GM18508 (cell line): ENCODE results near the gene SCAF1.

Experiments used
- ATAC-seq: cut with Tn5 transposase; IDR thresholded peaks from one replicate; pipeline ENCODE4 v1.9.1; 2021; ENCODE audit warnings: moderate number of reproducible peaks; ENCODE audit not compliant: insufficient read depth, unreplicated experiment

Gene SCAF1

DNA sequence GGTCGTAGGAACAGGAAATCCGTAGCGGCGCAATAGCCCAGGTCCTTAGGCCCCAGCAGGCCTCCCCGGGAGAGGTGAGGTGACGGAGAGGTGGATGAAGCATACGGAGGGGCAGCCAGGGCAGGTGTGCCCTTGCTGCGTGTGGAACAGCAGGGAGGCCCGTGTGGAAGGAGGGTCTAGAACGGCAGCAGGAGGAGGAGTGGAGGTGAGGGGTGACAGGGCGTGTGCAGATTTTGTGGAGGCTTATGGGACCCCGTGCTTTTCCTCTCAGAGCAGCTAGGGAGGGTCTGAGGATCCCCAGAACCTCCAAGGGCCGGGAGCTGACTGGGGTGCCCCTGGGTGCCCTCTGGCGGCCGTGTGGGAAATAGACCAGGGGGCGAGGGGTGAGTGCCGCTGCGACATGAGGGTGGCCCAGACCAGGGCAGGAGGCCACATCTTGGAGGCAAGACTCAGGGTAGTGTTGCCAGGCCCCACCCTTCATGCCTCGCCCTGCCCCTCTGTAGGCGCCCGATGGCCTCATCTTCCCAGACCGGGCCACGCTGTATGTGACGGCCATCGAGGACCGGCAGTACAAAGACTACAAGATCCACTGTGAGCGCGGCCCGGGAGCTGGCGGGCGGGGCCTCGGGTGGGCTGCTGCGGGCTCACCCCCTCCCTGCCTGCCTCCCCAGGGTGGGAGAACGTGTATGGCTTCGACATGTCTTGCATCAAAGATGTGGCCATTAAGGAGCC, 42.4 kb downstream of the SCAF1 start:
- no peak for ATAC-seq

DNA sequence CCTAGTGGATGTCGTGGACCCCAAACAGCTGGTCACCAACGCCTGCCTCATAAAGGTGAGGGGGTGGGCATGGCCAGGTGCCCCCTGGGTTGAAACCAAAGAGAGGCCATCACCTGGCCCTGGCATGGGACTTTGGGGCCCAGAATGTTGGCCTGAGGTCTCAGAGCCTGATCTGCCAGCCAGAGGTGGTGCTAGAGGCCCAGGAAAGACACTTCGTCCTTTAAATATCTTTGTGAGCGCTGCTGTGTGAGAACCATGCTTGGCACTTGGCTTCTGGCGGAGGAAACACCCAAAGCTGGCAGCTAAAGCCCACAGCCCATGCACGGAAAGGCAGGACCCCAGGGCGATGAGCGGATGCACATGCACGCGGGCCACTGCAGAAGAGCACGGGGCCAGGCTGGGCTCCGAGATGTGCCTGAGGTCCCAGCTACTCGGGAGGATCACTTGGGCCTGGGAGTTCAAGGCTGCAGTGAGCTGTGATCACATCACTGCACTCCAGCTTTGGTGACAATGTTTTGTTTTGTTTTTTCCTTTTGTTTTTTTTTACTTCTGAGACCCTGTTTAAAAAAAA, 43.1 kb downstream of the SCAF1 start:
- ATAC-seq = no peak

DNA sequence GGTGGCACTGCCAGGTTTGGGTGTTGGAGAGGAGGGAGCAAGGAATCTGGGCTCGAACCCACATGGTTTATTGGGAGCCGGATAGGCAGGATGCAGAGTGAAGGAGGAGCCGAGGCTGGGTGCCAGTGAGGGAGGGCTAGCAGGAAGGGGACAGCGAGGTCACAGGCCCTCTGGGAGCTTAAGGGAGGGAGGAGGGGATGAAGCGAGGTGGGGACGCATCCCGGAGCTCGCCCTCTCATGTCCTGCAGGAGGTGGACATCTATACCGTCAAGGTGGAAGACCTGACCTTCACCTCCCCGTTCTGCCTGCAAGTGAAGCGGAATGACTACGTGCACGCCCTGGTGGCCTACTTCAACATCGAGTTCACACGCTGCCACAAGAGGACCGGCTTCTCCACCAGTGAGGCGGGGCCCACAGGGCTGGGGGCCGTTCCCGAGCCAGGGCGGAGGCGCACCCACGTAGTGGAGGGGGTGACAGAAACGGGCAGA, 43.9 kb downstream of the SCAF1 start:
- no peak for ATAC-seq

DNA sequence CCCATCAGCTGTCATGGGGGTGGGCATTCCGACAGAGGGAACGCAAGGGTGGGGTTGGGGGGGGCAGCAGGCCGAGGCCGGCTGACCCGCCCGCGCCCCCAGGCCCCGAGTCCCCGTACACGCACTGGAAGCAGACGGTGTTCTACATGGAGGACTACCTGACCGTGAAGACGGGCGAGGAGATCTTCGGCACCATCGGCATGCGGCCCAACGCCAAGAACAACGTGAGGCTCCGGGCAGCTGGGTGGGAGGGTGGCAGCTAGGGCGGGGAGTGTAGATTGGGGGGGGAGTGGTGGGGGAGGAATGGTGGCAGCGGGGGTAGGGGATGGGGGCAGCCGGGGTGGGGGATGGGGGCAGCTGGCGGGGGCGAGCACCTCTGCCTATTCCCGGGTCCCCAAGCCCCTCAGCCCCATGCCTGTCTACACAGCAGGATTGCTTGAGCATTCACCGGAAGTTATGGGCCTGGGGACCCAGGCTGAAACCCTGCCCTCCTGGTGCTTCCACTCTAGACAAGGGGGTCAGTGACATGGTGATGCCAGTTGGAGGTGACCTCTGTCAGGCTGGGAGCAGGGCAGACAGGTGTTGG, 44.6 kb downstream of the SCAF1 start:
- no peak for ATAC-seq

DNA sequence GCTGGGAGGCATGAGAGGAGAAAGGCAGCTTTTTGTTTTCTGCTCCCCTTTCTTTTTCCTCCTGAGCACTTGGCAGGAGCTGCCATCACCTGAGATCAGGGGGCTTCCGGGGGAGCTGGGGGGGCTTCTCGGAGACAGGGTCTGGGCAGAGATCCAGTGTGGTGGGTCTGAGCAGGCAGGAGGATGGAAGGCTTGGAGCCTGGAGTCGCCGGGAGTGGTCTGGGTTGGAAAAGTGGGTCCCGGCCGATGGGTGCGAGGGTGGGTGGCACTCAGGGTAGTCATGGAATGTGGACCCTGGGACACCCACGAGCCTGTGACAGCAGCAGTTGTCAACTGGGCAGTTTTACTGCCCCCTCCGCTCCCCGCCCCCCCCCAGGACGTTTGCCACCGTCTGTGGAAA, 45.1 kb downstream of the SCAF1 start:
- ATAC-seq = no peak

DNA sequence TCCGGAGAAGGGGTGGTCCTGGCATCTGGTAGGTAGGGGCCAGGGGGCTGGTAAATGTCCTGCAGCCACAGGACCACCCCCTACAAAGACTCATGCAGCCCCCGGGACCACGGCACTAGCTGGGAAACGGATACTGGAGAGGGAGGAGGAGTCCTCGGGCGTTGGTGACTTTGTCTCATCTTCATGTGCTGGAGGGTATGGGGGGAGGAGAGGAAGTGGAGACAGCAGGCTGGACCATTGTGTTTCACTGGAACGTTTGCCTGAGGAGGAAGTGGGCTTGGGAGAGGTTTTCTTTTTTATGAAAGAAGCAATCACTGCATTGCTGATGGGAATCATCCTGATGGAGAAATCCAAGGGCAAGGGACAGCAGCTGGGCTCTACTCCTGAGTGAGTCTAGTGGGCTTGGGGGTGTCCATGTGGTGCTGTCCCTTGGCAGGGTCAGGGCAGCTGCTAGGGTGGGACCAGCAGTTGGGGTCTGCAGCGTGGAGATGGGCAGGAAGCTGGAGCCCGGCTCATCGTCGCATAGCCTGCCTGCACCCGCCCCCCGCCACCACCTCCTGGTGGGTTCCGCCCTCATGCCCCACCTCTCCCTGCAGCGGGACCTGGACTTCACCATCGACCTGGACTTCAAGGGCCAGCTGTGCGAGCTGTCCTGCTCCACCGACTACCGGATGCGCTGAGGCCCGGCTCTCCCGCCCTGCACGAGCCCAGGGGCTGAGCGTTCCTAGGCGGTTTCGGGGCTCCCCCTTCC, 45.7 kb downstream of the SCAF1 start:
- ATAC-seq = no peak

DNA sequence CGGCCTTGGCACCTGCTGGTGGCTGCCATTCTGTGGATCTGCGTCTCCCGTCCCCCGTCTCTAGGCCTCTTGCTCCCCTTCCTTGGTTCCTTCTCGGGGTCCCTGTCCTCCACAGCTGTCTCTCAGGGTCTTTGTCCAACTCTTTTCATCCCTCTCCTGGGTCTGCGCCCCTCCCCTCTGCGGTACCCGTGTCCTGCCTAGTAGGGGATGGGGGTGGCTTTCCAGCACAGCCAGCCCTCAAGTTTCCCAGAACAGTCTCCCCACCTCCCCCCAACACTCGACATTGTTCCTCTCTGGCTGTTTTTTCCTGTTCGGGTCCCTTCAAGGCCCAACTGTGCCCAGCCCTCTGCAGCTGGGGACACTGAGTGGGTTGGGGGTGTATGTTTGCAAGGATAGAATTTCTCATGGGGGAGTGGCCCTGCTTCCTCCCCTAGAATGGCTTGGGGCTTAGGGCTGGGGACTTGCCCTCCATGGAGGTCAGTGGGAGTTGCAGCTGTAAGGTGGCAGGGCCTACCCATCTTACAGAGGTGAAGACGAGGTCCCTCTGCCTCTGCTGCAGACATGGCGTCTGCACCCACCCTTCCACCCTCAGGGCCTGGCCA, 46.6 kb downstream of the SCAF1 start:
- no peak for ATAC-seq

DNA sequence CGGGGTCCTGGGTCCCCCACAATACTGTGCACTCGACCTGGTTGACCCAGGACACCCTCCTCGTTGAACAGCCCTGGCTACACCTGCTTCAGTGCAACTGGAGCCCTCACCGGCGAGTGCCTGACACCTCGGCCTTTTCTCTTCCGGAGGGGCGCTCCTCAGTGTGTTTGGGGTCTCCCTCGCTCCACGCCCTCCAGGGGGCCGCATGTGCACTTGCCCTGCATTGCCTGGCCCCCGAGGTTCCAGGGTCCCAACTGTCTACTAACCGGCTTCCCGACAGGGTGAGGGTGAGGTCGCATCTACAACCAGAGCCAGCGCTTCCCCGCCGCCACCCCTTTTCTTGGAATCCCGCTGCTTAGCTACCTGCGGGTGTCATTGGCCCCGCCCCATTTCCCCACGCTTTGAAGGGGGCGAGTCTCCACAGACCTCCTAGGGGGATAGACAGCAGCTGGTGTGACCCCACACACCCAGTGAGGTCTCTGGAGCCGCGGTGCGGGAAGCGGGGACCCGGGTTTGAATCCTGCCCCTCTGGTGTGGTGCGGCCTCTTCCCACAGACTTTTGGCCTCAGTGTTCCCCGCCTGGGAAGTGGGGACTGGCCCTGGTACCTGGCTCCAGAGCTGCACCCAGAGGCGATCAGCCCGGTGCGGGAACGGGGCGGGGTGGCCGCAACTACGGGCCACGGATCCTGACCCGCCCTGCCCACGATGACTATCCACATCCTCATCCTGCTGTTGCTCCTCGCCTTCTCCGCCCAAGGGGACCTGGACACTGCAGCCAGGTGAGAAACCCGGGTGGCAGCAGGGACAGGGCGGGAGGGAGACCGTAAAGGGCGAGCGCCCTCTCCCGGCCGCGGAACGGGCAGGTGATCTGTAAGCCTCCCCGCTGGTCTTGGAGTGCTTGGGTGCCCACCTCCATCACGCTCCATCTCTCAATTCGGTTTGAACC, 47.4 kb downstream of the SCAF1 start, which contains the start of gene ADM5:
TSS of gene ADM5 (plus strand) at position 462 of the 946 bp plus-strand sequence. CDS start at position 706, 244 bp downstream.
- ATAC-seq = no peak

DNA sequence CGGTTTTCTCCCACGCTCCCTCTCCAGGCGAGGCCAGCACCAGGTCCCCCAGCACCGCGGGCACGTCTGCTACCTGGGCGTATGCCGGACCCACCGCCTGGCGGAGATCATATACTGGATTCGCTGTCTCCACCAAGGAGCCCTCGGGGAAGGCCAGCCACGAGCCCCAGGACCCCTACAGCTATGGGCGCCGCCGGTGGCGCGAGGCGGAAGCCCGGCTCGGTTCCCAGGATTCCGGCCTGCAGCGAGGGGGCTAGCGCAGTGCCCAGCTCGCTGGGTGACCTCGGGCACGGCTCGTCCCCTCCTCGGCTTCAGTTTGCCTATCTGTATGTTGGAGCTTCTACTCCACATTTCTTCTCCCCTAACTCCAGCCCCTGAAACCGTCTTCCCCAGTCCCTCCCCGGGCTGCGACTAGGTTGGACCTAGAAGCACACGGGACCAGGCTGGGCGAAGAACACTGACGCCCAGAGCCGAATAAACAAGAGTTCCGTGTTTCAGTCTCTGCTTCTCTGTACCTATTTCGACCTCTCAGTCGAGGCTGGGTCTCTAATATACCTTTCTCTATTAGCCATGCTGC, 48.2 kb downstream of the SCAF1 start:
- ATAC-seq = no peak

DNA sequence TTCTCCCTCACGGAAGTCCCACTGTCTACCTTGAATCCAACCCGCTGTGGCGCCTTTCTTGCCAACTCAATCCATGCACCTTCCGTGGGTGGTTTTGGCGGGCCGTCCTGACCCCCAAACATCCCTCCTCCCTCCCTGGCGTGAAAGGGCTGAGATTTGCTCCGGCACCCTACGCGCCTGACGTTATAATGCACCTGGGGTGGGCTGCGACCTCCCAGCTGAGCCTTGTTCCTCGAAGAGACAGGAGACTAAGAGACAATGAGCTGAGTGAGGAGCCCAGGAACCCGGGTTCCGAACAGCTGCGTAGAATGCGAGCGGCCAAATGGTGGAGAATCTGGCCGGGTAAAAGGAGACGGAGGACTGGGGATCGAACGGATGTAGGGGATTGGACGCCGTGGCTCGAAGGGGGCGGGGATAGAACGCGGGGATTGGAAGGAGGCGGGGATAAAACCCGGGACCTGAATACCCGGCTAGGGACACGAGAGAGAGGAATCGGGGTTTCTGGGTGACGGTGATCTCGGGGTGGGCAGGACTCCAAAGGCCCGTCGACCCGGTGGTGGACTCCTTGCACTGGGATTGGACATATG, 48.7 kb downstream of the SCAF1 start, which contains the start of gene CPT1C:
TSS of gene CPT1C (plus strand) at position 461 of the 587 bp plus-strand sequence. CDS start 1,137 bp downstream, outside the sequence.
- ATAC-seq = no peak

DNA sequence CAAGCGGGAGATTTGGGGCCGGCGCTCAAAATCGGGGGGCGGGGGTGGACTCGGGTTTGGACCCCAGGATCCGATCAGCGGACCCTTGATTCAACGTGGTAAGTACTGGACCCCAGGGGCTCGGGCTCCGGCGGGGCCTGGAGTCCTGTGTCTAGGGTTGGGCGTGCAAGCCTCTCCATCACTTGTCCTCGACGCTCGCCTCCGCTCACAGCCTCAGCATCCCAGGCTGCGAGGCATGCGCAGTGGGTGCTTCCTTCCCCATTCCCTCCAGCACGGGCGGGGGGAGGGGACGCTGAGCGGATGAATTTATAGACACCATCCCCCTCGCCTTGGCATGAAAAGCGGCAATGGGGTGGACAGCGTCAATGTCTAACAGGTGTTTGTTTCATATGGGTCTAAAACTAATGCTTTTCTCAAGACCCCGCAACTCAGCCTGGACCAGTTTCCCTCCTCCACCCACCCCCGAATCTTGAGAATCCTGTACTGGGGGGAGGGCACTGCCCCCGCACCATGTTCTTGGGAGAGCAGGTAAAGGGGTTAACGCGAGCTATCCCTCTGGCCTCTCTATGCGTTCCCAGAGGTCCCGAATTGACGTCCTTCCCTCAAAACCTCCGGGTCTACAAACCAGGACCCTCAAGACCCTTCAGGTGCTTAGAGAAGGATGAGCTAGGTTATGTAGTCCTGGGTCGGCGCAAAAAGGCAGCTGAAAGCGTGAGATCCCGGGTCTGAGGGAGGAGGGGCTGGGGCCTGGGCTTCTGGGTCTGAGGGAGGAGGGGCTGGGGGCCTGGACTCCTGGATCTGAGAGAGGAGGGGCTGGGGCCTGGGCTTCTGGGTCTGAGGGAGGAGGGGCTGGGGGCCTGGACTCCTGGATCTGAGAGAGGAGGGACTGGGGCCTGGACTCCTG, 49.5 kb downstream of the SCAF1 start:
- ATAC-seq = no peak

DNA sequence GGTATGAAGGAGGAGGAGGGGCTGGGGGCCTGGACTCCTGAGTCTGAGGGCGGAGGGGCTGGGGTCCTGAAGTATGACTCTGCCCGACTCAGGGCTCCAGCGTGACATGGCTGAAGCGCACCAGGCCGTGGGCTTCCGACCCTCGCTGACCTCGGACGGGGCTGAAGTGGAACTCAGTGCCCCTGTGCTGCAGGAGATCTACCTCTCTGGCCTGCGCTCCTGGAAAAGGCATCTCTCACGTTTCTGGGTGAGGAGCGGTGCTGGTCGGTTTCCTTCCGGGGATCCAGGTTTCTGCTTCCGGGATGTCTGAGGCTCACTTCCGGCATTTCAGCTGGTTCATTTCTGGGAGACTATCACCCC, 50.1 kb downstream of the SCAF1 start:
- no peak for ATAC-seq

DNA sequence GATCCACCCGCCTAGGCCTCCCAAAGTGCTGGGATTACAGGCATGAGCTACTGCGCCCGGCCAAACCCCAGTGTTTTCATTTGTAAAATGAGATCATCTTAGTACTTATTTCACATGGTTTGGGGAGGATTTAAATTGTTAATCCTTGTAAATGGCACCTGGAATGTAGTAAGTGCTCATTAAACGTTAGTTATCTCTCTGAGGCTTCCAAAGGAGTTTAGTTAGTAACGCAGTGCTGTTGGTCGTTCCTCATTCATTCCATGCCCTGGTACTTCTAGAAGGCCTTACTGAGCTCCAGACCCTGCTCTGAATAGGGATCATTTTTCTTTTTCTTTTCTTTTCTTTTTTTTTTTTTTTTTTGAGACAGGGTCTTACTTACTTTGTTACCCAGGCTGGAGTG, 54.1 kb downstream of the SCAF1 start:
- ATAC-seq = no peak

DNA sequence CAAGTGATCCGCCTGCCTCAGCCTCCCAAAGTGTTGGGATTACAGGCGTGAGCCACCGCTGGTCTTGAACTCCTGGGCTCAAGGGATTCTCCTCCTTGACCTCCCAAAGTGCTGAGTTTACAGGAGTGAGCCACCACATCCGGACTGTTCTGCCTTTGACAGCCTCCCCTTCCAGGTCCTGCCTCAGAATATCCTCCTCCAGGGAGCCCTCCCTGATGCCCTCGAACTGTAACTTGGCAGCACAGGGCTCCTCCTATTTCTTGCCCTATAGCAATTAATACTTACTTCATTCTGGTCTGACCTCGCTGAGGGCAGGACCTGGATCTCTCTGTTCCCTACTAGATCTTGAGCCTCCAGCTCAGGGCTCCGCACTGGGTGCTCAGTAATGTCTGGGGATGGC, 54.9 kb downstream of the SCAF1 start:
- ATAC-seq = no peak

DNA sequence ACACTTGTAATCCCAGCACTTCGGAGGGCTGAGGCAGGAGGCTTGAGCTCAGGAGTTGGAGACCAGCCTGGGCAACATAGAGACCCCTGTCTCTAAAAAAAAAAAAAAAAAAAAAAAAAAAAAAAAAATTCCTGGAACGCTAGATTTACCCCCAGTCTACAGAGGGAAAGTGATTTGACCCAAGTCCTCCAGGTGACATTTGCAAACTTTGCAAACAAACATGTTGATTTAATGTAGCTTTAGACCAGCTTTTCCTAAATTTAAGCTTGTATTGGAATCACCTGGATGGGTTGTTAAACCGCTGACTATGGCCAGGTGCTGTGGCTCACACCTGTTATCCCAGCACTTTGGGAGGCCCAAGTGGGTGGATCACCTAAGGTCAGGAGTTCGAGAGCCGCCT, 57.4 kb downstream of the SCAF1 start:
- ATAC-seq = no peak

DNA sequence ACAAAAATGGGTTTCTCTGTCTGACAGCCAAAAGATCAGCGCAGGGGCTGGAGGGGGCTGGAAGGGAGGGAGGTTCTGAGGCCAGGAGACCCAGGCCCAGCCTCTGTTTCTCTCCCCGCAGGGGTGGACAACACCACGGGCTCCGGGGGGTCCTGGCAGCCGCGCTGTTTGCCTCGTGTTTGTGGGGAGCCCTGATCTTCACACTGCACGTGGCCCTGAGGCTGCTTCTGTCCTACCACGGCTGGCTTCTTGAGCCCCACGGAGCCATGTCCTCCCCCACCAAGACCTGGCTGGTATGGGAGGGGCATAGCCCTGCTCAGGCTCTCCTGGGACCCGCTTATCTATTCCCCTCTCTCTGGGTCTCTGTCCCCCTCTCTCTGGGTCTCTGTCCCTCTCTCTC, 58.6 kb downstream of the SCAF1 start:
- no peak for ATAC-seq

DNA sequence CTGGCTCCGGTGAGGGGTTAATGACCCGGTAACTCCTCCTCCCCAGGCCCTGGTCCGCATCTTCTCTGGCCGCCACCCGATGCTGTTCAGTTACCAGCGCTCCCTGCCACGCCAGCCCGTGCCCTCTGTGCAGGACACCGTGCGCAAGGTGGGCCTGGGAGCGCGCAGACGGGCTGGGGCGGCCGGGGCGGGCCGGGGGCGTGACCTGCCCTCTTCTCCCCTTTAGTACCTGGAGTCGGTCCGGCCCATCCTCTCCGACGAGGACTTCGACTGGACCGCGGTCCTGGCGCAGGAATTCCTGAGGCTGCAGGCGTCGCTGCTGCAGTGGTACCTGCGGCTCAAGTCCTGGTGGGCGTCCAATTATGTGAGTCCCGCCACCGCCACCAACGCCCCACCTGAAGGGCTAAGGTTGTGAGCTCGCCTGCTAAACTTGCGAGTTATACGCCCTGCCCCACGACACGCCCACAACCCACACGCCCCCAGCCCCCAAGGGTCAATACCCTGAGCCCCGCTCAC, 59.3 kb downstream of the SCAF1 start:
- no peak for ATAC-seq
